ENCODE data around the gene EML6. TPM values are rescaled to one million over a fixed set of nuclear protein-coding genes. Genes with fewer than 3 reads are reported as not detected.
A peak's percentile ranks its signal among the peaks of the same experiment; 100 is the strongest.

The EML6 gene
- total RNA-seq, 4 donors from 2014 or later = 5.9 to 11.0 (median 7.9) TPM

DNA sequence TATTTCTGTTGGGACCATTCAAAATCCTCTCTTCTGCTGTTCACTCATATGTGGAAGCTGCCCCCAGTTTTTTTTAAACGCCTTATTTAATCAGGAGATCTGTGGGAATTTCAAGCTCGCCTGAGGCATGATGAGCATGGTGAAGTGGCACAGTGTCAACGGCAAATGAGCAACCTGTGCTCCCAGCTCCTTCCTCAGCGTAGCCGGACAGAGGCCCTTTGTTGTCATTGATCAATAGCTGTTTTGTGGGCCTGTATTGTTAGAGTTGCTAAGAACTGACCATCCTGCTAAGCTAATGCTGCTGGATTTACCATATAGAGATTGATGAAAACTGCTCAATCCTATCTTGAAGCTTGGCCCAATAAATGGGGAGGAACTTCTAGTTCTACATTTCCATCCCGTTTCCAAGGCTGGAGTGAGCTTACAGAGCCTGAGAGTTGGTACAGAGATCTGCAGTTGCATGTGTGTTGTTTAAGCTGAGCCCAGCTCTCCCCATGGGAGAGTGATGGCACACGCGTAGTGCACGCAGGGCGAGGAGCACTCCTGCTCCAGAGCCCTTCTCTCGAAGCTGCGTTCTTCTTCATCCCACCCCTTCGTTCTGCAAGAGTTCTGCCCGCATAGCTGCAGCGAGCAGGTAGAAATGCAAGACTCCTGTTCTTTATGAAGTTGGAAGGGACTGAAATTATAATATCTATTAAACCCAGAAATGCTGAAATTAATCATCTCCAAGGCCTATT lies 218.0 kb downstream of the EML6 start:
- H3K4me3 ChIP-seq = no peak overlapping the region
- no peak for DNase-seq
- no peaks in the 10 kb centered on the region for H3K36me3 ChIP-seq
- TF ChIP-seq, protein P1, sequence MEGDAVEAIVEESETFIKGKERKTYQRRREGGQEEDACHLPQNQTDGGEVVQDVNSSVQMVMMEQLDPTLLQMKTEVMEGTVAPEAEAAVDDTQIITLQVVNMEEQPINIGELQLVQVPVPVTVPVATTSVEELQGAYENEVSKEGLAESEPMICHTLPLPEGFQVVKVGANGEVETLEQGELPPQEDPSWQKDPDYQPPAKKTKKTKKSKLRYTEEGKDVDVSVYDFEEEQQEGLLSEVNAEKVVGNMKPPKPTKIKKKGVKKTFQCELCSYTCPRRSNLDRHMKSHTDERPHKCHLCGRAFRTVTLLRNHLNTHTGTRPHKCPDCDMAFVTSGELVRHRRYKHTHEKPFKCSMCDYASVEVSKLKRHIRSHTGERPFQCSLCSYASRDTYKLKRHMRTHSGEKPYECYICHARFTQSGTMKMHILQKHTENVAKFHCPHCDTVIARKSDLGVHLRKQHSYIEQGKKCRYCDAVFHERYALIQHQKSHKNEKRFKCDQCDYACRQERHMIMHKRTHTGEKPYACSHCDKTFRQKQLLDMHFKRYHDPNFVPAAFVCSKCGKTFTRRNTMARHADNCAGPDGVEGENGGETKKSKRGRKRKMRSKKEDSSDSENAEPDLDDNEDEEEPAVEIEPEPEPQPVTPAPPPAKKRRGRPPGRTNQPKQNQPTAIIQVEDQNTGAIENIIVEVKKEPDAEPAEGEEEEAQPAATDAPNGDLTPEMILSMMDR (IDR thresholded peaks at IDR 0.05) = no peak
- no peak for TF ChIP-seq POLR2A (IDR thresholded peaks at IDR 0.05)
- H3K27me3 ChIP-seq = no peaks in the 10 kb centered on the region
- peaks cover 0 to 9% (median 0%) of the 10 kb centered on the region in 4 donors for H3K9me3 ChIP-seq
- no peaks in the 10 kb centered on the region for H3K4me1 ChIP-seq
- no peak overlapping the region for H3K27ac ChIP-seq

DNA sequence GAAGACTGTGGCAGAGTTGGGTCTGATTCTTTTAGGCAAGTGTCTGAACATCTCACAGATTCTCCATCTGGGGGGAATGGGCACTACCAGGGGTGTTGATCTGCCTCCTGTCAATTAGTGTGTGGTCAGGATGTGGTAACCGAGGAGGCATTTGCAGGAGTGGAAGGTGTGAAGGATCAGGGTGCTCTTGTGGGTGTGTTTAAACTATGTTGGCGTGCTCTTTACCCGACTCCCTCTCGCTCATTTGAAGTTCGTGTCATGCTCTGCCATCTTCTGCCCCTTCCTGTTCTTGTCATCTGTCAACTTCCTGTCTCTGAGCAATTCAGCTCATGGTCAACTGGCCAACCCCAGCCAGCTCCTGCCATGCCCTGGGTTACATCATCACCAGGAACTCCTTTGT lies 218.9 kb downstream of the EML6 start:
- no peaks in the 10 kb centered on the region for H3K36me3 ChIP-seq
- H3K27ac ChIP-seq = no peak overlapping the region
- H3K4me3 ChIP-seq = no peak overlapping the region
- no peak for TF ChIP-seq POLR2A (IDR thresholded peaks at IDR 0.05)
- TF ChIP-seq, protein P1 (IDR thresholded peaks at IDR 0.05) = no peak
- H3K4me1 ChIP-seq = no peaks in the 10 kb centered on the region
- no peak for DNase-seq
- H3K9me3 ChIP-seq = peaks cover 0 to 9% (median 0%) of the 10 kb centered on the region in 4 donors
- no peaks in the 10 kb centered on the region for H3K27me3 ChIP-seq

DNA sequence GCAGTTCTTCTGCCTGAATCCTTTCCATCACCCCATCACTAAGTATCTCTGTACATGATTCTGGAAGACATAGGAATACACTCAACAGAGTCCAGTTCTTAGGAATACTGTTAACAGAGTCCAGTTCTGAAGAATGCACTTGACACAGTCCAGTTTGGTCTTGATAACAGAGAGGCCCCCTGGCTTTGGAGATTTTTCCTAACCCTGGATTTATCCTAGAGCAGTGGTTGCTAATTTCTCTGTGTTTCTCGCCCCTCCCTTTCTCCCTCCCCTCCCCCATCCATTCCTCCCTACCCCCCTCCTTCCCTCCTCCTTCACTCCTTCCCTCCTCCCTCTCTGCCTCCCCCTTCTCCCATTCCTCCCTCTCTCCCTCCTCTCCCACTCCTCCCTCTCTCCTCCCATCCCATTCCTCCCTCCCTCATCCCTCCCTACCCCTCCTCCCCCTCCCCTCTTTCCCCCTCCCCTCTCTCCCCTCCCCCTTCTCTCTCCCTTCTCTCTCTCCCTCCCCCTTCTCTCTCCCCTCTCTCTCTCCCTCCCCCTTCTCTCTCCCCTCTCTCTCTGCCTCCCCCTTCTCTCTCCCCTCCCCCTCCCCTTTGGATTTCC lies 221.4 kb downstream of the EML6 start:
- H3K4me3 ChIP-seq = no peak overlapping the region
- no peaks in the 10 kb centered on the region for H3K4me1 ChIP-seq
- no peak overlapping the region for H3K27ac ChIP-seq
- H3K36me3 ChIP-seq = no peaks in the 10 kb centered on the region
- H3K9me3 ChIP-seq = no peaks in the 10 kb centered on the region
- no peaks in the 10 kb centered on the region for H3K27me3 ChIP-seq
- no peak for DNase-seq
- TF ChIP-seq, protein P1 (IDR thresholded peaks at IDR 0.05) = no peak

DNA sequence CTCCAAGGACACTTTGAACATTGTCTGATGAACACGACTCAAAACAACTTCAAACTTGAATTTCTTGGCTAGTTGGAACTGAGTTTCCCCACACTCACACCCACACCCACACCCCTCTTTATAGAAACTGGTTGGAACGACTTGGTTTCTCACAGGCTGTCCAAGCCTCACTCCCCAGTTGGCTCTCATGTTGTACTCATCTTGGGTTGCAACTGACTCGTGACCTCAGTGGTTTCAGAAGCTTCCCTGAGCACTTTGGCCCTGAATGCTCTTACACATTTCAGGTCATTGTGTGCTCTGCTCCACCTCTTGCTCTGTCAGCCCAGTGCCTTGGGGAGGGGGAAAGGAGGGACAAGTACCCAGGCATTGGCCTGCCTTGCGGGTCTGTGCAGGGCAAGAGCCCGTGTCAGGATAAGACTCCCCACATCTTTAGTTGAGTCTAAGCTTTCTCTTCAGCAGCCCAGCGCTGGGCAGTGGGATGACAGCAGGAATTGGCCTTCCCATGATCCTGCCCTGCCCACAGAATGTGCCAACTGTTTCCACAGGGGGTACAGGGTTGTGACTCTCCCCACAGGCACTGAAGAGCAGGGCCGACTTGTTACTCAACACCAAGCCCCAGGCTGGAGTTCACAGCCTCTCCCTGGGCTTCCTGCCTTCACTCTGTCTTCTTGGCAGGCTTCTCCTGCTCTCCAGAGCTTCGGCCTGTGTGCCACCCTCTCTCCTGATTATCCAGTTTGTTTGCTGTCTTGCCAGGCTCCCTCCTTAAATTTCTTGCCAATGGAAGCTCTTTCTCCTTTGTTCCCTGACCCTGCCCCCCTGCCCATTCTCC lies 222.1 kb downstream of the EML6 start:
- DNase-seq = peak in 1 of 3 donors; percentile 58
- Histone ChIP-seq H3K36me3 (no peaks in the 10 kb centered on the region), H3K27me3 (no peaks in the 10 kb centered on the region), H3K4me3 (no peak overlapping the region), H3K27ac (peak overlapping the region in 1 of 4 donors; percentile 45), H3K4me1 (no peaks in the 10 kb centered on the region), H3K9me3 (no peaks in the 10 kb centered on the region)
- TF ChIP-seq, protein P1 (IDR thresholded peaks at IDR 0.05) = no peak
- TF ChIP-seq POLR2A (IDR thresholded peaks at IDR 0.05) = no peak

DNA sequence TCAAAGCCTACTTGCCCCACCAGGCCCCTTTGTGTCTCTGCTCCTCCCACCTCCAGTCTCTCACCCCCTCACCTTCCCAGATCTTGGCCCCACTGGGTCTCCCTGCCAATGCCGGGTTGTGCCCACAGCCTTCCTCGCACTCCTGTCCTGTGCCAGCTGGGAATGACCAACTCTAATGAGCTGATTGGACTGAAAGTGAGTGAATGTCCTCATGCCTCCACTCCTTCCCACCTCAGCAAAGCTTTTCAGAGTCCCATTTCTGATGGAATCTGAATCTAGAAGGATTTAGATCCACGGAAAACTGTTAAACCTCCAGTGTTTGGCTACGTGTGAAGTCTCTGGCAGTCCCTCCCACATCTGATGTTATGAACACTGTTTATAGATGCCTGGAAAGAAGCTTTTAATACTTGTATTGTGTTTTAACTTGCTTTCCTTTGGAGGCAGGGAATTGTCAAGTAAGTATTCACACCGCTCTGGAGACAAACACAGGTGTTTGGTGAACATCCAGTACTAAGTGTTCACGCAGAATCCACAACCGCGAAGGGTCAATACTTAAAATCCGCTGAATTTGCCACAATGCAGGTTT lies 222.9 kb downstream of the EML6 start:
- no peaks in the 10 kb centered on the region for H3K9me3 ChIP-seq
- TF ChIP-seq, protein P1 (IDR thresholded peaks at IDR 0.05) = no peak
- TF ChIP-seq POLR2A (IDR thresholded peaks at IDR 0.05) = no peak
- H3K4me1 ChIP-seq = no peaks in the 10 kb centered on the region
- DNase-seq = no peak
- H3K27me3 ChIP-seq = no peaks in the 10 kb centered on the region
- H3K27ac ChIP-seq = peak overlapping the region in 1 of 4 donors; percentile 45
- no peaks in the 10 kb centered on the region for H3K36me3 ChIP-seq
- H3K4me3 ChIP-seq = no peak overlapping the region

Data from Peyer's patch (tissue), 4 donors.